HG03139 (cell line): ENCODE data around the gene NBDY.
"Not testable (repeated sequence)": the region's sequence is repeated elsewhere in the genome, so short reads cannot be mapped to it uniquely, and the experiment has no call there.

Experiments
- ATAC-seq: cut with Tn5 transposase; IDR thresholded peaks from one replicate; pipeline ENCODE4 v1.9.1; 2021; ENCODE audit not compliant: unreplicated experiment

NBDY gene

GRCh38 chrX:56729152-56729850 lies at the start of gene NBDY:
Gene NBDY (plus strand): TSS chrX:56729243. CDS start chrX:56729354, 111 bp downstream.
- ATAC-seq = peak; percentile 61

- not testable (repeated sequence) for ATAC-seq
Observed at GRCh38 chrX:56704530-56704929, 24.5 kb upstream of the NBDY start.

- peak; percentile 40 for ATAC-seq
Observed at GRCh38 chrX:56726605-56727004, 2.4 kb upstream of the NBDY start.

- ATAC-seq = no peak
Observed at GRCh38 chrX:56727531-56727930, 1.5 kb upstream of the NBDY start.

- no peak for ATAC-seq
Observed at GRCh38 chrX:56728321-56728720, 722 bp upstream of the NBDY start.

GRCh38 chrX:56728752-56729151 lies 291 bp upstream of the NBDY start:
- ATAC-seq = peak; percentile 45

GRCh38 chrX:56733459-56734046 lies 4.5 kb downstream of the NBDY start:
- peak; percentile 44 for ATAC-seq

- no peak for ATAC-seq
Observed at GRCh38 chrX:56736219-56736618, 7.2 kb downstream of the NBDY start.

GRCh38 chrX:56738670-56739069 lies 9.6 kb downstream of the NBDY start:
- ATAC-seq = no peak

GRCh38 chrX:56744996-56745395 lies 16.0 kb downstream of the NBDY start:
- no peak for ATAC-seq

- ATAC-seq = no peak
Observed at GRCh38 chrX:56746996-56747395, 18.0 kb downstream of the NBDY start.

GRCh38 chrX:56751071-56751470 lies 22.0 kb downstream of the NBDY start:
- ATAC-seq = no peak

GRCh38 chrX:56757327-56757726 lies 28.3 kb downstream of the NBDY start:
- no peak for ATAC-seq

GRCh38 chrX:56758456-56758855 lies 29.4 kb downstream of the NBDY start:
- no peak for ATAC-seq

GRCh38 chrX:56759736-56760409 lies 30.8 kb downstream of the NBDY start:
- ATAC-seq = no peak

GRCh38 chrX:56760410-56761124 lies 31.5 kb downstream of the NBDY start:
- ATAC-seq = not testable (repeated sequence)

GRCh38 chrX:56761167-56761566 lies 32.1 kb downstream of the NBDY start:
- no peak for ATAC-seq

GRCh38 chrX:56762220-56762619 lies 33.2 kb downstream of the NBDY start:
- peak; percentile 34 for ATAC-seq

- ATAC-seq = peak; percentile 6
Observed at GRCh38 chrX:56762707-56763555, 33.9 kb downstream of the NBDY start.

GRCh38 chrX:56763556-56764152 lies 34.6 kb downstream of the NBDY start:
- no peak for ATAC-seq
